Stimulated activated CD4-positive, alpha-beta T cell treated with anti-CD3 and anti-CD28 coated beads, Interleukin-2, amount 100 ng/mL, for 4 hours (primary cell): ENCODE results near the gene TJAP1.
"Not testable (repeated sequence)": the region's sequence is repeated elsewhere in the genome, so short reads cannot be mapped to it uniquely, and the experiment has no call there.

Source experiments
- DNase-seq: peaks from one replicate; pipeline ENCODE4 v3.0.0-alpha.2; 2020; ENCODE audit warnings: low read depth

Gene TJAP1

DNA sequence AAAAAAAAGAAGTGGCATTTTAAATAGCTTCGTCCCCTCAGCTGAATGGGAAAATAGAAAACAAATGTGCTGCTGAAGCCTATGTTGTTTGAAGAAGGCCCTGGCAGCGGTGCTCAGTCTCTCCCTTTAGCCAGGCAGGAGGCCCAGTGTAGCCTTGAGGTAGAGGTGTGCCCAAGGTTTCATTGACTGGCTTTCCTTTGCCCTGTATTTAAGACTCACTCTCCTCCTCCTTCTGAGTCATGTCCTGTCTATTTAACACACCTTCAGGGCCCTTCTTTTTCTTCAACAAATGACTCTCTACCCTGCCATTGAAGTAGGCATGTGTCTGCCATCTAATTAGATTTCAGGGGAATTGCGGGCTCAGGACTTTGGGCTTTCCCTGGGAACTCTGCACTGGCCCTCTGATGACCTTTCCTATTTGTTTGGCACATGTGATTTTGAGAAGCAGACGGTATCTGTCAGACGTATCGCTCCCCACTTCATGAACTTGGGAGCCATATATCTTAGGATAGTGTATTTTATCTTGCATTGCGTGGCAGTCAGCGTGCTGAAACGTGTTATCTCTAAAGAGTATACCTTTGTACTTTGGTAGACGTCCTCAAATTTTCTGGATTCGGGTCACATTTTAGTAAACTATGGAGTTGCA, 4.3 kb downstream of the TJAP1 start:
- DNase-seq, result no peak

DNA sequence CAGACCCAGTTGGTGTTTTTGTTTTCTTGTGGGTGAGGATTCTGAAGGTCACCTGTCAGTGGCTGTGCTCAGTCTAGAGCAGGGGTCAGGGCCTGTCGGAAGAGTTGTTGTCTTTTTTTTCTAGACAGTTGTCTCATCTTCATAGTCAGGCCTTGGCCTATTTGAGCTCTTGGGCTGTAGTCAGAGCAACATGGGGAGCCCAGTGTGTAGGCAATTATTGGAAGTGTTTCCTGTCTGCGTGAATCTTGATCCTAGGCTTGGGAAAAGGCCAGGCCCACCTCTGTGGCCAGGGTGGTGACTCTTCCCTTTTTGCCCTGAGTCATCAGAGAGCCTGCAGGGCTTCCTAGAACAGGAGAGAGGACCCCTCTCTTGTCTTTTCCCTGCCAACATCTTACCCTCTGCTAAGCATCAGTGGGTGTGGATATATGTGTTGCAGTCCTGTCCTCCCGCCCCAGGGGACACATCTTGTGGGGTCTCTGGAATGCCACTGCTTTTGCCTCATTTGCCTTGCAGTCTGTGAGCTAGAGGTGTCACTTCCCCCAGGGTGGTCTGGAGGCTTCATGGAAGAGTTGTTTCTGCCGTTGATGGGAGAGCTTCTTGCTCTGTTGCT, 11.4 kb downstream of the TJAP1 start:
- no peak for DNase-seq

DNA sequence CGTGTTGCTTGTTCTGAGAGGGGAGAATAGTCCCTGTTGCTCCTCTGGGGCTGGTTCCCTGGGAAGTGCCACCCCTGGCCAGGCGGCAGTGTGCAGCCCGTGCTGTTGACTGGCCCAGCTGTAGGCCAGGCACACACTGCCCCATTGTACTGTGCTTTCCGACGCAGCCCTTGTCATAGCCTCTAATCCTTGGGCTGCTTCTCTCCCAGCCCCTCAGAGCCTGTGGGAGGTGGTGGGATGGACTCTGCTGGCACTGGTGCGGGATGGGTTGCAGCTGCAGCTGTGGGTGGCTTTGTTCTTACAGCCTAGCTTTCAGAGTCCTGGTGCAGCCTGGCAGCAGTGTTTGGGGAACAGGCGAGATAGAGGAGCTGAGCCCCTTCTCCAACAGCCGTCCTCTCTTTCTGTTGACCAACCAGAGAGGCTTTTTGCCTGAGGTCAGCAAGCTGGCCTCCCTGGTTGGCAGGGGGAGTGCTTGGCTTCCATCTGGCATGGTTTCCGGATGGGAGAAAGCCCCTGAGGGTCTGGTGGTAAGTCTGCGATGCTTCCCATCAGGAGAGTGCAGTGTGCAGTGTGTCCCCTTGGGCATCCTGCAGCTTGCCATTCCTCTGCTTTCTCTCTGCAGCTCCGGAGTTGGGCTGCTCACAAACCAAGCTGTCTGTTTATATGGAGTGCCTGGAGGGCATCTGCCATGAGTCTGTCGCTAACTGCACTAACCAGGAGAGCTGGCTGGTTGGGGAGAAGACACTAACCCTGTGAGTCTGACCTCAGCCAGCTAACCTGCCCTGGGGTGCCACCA, 12.1 kb downstream of the TJAP1 start:
- DNase-seq, result no peak

GRCh38 chr6:43490523-43490939, 13.2 kb downstream of the TJAP1 start:
- no peak for DNase-seq

DNA sequence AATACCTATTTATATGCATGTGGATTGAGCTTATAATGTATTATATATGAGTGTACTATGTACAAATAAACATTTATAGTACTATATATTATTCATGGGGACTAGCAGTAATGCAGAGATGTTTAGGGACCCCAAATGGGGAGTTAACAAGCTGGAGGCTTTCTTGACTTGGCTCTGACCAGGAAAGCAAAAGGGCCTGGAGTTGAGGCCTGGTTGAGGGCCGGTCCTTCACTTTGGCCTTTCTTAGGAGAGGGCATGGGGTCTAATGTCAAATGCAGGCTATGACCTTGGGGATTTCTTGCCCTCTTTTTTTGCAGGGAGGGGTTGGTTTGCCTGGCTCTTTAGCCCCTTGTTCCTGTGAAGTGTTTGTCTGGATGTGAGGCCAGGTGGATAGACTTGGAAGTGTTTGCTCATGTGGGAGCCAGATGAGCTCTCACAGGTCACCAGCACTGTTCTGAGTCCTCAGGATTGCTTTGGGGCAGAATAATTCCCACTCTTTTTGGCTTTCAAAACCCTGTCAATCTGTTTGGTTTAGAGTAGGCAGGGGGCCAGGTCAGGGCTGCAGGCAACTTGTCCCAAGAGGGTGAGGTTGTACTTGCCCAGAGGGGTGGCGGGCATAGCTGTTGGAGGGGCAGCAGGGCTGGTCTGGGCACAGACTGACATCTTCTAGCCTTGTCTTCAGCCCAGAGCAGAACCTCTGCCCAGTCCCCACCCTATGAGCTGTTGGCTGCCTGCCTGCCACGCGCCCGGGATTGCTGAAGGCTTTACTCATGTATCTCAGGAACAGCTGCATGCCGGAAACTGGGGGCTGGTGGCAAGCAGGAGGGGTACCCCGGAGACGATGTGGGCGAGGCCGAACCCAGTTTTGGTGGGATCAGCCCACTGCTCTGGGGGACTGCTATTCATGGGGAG, 14.6 kb downstream of the TJAP1 start:
- DNase-seq, result no peak

DNA sequence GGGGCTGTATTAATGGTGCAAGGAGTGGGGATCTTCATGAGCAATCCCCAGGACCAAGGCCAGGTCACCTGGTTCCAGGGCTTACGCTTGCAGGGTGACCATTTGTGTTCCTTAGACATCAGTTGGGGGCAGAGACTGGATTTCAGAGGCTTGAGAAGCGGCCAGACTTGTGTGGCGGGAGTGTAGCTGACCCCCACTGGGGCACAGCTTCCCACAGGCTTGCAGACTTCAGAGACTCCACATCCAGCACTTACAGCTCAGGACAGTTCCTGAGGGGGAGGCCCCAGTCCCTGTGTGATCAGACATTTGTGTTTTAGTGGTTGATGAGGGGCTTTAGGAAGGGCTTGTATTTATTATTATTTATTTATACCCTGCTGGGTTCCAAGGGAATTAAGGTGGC, 15.3 kb downstream of the TJAP1 start:
- no peak for DNase-seq

- DNase-seq, result no peak
Observed at GRCh38 chr6:43493230-43493629, 15.9 kb downstream of the TJAP1 start.

GRCh38 chr6:43493833-43494232, 16.5 kb downstream of the TJAP1 start:
- no peak for DNase-seq

GRCh38 chr6:43494321-43494720, 17.0 kb downstream of the TJAP1 start:
- DNase-seq, result no peak

DNA sequence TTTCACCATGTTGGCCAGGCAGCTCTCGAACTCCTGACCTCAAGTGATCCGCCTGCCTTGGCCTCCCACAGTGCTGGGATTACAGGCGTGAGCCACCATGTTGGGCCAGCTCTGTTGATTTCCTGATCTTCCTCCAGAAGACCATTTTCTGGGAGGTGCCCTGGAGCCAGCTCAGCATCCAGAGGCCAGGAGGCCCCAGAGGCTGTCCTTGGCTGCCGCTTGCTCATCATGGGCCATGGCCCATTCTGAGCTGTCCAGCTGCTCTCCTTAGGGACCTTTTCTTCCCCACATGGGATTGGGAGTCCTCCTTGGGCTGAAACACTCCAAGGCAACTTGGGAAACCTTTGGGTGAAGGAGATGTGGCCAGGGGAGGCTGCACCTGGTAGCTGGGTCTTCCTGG, 17.4 kb downstream of the TJAP1 start:
- no peak for DNase-seq

DNA sequence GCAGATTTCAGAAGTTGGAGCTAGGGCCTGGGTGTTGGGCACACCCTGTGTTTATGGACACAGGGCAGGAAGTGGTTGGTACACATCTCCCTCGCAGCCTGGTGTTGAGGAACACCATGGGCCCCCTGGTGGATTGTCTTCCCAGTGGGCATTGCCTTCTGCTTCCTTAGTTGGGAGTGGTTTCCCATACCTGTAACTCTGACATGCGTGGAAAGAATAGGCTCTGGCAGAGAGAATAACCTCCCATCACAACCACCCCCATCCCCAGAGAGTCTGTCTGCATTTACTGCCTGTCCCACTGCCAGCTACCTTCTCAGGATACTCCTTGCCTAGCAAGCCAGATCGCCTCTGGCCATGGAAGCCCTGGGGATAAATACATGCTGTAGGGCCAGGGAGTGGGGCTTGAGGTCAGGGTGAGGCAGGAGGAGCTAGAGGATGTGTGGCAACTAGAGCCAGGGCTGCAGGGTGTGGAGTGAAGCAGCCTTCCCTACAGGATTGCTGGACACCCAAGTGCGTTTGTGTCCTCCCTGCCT, 18.1 kb downstream of the TJAP1 start:
- DNase-seq, result no peak

DNA sequence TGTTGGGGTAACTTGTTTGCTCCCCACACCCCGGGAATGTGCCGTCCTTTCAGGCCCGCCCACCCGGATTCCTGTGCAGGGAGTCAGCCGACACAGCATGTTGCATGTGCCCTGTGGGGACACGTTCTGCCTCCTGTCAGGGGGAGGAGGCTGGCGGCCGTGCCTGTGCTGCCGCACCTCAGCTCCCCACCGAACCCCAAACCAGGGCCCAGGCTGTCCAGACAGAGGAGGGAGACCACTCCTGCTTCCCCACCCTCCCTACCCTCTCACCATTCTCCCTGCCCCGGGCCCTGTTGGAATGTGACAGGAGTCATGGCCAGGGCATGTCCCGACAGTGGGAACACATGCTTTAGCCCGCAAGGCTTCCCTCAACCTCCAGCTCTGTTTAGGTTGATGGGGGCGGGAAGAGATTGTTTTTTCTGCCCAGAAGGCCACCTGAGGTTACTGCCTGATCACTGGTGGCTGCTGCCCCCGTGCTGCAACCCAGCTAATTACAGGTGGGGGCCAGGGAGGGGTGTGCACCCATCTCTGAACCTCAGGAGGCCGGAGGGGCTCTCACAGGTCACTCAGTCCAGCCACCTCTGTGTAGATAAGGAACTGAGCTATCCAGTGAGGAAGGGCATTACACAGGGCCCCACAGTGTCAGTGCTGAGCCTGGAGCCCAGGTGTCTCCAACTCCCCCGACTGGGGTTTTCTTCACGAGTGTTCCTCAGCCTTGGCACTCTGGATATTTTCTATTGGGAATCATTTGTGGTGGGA, 19.2 kb downstream of the TJAP1 start:
- DNase-seq, result no peak

DNA sequence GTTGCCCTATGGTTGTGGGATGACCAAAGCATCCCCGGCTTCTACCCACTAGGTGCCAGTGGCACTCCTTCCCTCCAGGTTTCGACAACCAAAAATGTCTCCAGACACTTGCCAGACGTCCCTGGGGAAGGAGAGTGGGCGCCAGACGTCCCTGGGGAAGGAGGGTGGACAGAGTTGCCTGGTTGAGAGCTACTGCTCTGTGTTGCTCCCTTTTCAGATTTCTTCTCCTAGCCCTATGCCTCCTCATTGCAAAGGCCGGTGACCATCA, 19.7 kb downstream of the TJAP1 start:
- no peak for DNase-seq

- DNase-seq, result no peak
Observed at GRCh38 chr6:43497689-43498088, 20.3 kb downstream of the TJAP1 start.

GRCh38 chr6:43498291-43498690, 20.9 kb downstream of the TJAP1 start:
- DNase-seq, result not testable (repeated sequence)

DNA sequence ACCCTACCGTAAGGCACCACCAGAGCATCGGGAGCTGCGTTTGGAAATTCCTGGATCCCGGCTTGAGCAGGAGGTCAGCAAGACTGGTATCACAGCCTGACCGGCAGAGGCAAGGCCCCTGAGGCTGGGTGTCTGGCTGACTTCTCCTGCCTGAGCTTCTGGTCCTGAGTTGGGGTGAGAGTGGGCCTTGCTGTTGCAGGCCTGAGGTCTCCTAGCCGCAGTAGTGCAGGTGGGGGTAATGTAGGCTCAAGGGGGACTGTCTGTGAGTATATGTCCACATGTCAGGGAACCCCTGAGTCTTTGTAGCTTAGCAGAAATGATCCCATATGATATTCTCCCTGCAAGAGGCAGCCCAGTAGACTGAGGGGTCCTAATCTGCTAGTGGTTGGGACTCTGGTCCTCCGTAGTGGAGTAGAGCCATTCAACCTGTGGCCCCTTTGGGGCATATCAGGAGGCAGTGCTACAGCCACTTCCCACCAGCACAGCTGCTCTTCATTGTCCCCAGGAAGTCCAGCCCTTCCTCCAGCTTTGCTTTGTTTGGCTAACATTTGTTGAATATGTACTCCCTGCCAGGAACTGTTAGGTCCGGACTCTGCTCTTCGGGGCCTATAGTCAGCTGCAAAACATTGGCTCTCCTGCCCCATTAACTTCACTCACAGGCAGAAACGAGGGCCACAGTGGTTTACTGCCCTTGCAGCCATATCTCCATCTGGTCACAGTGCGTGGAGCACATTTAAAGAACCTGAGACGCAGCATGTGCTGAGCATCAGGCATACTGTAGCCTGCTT, 21.9 kb downstream of the TJAP1 start:
- no peak for DNase-seq

DNA sequence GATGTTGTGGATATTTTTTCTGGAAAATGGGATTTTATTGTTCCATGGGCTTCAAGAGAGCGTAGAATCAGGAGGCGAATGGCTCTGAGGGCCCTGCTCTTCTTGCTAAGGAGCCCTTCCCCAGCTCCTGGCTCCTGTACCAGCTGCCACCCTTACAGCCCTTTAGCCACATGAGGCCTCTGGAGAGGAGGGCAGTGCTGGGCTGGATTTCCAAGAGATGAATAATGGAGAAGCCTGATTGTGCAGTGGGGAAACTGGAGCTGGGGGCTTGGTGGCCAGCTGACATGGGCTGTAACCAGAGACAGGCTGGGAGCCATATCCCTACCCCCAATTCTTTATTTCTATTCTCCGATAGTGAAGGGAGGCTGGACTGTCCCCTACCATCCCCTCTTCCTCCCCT, 23.6 kb downstream of the TJAP1 start:
- DNase-seq, result no peak

DNA sequence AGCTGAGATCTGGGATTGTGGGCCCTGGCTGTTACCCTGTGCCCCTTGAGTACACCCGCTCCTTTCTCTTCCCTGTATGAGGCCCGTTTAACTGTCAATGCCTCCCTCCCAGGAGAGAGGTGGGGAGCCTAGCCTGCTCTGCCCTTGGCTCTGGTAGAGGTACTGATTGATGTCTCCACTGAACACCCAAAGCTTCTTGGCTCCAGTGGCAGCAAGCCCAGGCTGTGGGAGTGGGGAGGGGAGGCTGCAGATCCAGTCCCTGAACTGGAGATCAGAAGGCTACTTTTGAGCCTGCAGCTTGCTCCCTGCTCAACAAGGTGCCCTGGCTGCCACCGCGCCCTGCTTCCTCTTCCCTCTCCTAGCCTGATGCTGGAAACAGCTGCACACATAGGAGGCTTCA, 25.3 kb downstream of the TJAP1 start:
- no peak for DNase-seq

DNA sequence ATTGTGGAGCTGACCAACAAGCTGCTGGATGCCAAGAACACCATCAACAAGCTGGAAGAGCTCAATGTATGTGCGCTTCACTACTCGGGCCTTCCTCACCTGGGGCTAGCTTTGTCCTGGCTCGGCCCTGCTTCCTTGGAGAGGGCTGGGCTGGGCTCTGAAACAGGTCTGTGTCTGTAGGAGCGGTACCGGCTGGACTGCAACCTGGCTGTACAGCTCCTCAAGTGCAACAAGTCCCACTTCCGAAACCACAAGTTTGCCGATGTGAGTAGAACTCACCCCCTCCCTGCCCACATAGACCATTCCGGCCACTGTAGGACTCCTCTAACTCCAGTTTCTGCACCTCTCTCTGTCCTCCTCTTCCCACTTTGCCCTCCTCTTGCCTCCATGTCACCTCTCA, 26.1 kb downstream of the TJAP1 start:
- no peak for DNase-seq

DNA sequence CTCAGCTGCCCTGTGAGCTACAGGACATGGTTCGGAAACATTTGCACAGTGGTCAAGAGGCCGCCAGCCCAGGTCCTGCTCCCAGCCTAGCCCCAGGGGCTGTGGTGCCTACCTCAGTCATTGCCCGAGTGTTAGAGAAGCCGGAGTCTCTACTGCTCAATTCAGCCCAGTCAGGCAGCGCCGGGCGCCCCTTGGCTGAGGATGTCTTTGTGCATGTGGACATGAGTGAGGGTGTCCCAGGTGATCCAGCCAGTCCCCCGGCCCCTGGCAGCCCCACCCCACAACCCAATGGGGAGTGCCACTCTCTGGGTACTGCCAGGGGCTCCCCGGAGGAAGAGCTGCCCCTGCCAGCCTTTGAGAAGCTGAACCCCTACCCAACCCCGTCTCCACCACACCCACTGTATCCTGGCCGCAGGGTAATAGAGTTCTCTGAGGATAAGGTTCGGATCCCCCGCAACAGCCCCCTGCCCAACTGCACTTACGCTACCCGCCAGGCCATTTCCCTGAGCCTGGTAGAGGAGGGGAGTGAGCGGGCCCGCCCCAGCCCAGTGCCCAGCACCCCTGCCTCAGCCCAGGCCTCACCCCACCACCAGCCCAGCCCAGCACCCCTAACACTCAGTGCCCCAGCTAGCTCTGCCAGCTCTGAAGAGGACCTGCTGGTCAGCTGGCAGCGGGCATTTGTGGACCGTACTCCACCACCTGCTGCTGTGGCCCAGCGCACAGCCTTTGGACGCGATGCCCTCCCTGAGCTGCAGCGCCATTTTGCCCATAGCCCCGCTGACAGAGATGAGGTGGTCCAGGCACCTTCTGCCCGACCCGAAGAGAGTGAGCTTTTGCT, 27.6 kb downstream of the TJAP1 start:
- no peak for DNase-seq
